ENCODE results near the gene THOC5. TPM values are rescaled to one million over a fixed set of nuclear protein-coding genes. Genes with fewer than 3 reads are reported as not detected.

THOC5 gene
- total and polyA plus RNA-seq, 2 experiments from 2014 or later = 24.6 to 53.4 TPM

DNA sequence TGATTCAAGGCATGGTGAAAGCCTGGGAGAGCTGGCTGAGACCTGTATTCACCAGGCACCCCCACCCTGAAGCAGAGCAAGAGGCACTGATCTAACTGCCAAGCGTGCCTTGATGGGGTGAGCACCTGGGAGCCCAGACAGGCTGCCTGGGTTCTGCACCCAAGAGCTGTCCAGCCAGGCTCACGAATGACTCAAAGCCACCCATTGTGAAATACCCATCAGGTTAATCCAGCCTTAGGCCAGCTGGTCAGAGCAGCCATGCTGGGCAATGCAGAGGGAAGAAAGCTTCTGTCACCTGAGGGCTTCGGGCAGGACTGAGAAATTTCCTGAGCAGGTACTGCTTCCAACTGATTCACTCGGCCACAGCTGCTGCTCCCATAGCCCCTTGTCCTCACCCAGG lies 22.1 kb downstream of the THOC5 start:
- no peaks in the 10 kb centered on the region for H3K4me1 ChIP-seq (ENCODE audit: insufficient read depth)
- no peak overlapping the region for H2AFZ ChIP-seq
- H3K79me2 ChIP-seq (replicated peaks; ENCODE audit: insufficient read depth) = no peaks in the 10 kb centered on the region
- H3K36me3 Mint-ChIP-seq (ENCODE audit: low read depth) = peaks cover 79% of the 10 kb centered on the region
- no peaks in the 10 kb centered on the region for H3K27me3 ChIP-seq (ENCODE audit: insufficient read depth)
- H3K9me2 ChIP-seq (ENCODE audit: insufficient read depth) = no peaks in the 10 kb centered on the region
- H3K36me3 ChIP-seq (ENCODE audit: insufficient read depth) = peaks cover 54% of the 10 kb centered on the region
- H3K9me3 Mint-ChIP-seq = no peaks in the 10 kb centered on the region
- H3K4me3 Mint-ChIP-seq = no peak overlapping the region
- ATAC-seq (no peak), DNase-seq (ENCODE audit: low spot score) (no peak)
- no peaks in the 10 kb centered on the region for H3F3A ChIP-seq (replicated peaks; ENCODE audit: low read depth)
- no peak overlapping the region for H3K27ac Mint-ChIP-seq
- H3K27ac ChIP-seq (ENCODE audit: low read depth) = no peak overlapping the region
- no peak overlapping the region for H3K4me2 ChIP-seq
- no peak overlapping the region for H3K4me3 ChIP-seq
- peaks cover 3% of the 10 kb centered on the region for H4K20me1 ChIP-seq (replicated peaks; ENCODE audit: insufficient read depth)
- peaks cover 4% of the 10 kb centered on the region for H3K27me3 Mint-ChIP-seq (ENCODE audit: insufficient read depth, low read depth, poor library complexity)
- H3K4me1 Mint-ChIP-seq = no peaks in the 10 kb centered on the region
- TF ChIP-seq ZNF462 (CRISPR knock-in tag; IDR thresholded peaks at IDR 0.05) = no peak
- no peak for TF ChIP-seq CREB1 (CRISPR knock-in tag; IDR thresholded peaks at IDR 0.05; ENCODE audit: low read depth)
- no peak for TF ChIP-seq ZNF331 (CRISPR knock-in tag; IDR thresholded peaks at IDR 0.05; ENCODE audit: low read depth)
- TF ChIP-seq STAT1 (IDR thresholded peaks at IDR 0.05; ENCODE audit: unreplicated experiment) = no peak
- no peak for TF ChIP-seq EZH2phosphoT487 (IDR thresholded peaks at IDR 0.05; ENCODE audit: unreplicated experiment)
- TF ChIP-seq ZNF114 (CRISPR knock-in tag; IDR thresholded peaks at IDR 0.05) = no peak
- TF ChIP-seq EZH2 (IDR thresholded peaks at IDR 0.05; ENCODE audit: low read depth, unreplicated experiment) = no peak
- no peak for TF ChIP-seq ETS1 (IDR thresholded peaks at IDR 0.05)
- TF ChIP-seq NANOG (IDR thresholded peaks at IDR 0.05; ENCODE audit: borderline replicate concordance) = no peak
- TF ChIP-seq, protein P1, sequence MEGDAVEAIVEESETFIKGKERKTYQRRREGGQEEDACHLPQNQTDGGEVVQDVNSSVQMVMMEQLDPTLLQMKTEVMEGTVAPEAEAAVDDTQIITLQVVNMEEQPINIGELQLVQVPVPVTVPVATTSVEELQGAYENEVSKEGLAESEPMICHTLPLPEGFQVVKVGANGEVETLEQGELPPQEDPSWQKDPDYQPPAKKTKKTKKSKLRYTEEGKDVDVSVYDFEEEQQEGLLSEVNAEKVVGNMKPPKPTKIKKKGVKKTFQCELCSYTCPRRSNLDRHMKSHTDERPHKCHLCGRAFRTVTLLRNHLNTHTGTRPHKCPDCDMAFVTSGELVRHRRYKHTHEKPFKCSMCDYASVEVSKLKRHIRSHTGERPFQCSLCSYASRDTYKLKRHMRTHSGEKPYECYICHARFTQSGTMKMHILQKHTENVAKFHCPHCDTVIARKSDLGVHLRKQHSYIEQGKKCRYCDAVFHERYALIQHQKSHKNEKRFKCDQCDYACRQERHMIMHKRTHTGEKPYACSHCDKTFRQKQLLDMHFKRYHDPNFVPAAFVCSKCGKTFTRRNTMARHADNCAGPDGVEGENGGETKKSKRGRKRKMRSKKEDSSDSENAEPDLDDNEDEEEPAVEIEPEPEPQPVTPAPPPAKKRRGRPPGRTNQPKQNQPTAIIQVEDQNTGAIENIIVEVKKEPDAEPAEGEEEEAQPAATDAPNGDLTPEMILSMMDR (conservative IDR thresholded peaks at IDR 0.05; ENCODE audit: low read depth in 2 of 2) = no peak
- TF ChIP-seq, protein P2, sequence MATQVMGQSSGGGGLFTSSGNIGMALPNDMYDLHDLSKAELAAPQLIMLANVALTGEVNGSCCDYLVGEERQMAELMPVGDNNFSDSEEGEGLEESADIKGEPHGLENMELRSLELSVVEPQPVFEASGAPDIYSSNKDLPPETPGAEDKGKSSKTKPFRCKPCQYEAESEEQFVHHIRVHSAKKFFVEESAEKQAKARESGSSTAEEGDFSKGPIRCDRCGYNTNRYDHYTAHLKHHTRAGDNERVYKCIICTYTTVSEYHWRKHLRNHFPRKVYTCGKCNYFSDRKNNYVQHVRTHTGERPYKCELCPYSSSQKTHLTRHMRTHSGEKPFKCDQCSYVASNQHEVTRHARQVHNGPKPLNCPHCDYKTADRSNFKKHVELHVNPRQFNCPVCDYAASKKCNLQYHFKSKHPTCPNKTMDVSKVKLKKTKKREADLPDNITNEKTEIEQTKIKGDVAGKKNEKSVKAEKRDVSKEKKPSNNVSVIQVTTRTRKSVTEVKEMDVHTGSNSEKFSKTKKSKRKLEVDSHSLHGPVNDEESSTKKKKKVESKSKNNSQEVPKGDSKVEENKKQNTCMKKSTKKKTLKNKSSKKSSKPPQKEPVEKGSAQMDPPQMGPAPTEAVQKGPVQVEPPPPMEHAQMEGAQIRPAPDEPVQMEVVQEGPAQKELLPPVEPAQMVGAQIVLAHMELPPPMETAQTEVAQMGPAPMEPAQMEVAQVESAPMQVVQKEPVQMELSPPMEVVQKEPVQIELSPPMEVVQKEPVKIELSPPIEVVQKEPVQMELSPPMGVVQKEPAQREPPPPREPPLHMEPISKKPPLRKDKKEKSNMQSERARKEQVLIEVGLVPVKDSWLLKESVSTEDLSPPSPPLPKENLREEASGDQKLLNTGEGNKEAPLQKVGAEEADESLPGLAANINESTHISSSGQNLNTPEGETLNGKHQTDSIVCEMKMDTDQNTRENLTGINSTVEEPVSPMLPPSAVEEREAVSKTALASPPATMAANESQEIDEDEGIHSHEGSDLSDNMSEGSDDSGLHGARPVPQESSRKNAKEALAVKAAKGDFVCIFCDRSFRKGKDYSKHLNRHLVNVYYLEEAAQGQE (IDR thresholded peaks at IDR 0.05; ENCODE audit: unreplicated experiment) = no peak
- TF ChIP-seq POLR2AphosphoS5 (IDR thresholded peaks at IDR 0.05; ENCODE audit: low read depth) = no peak
- TF ChIP-seq JUNB (IDR thresholded peaks at IDR 0.05; ENCODE audit: unreplicated experiment) = no peak
